ENCODE measurements around the gene DHRSX.
"Not testable (repeated sequence)": the region's sequence is repeated elsewhere in the genome, so short reads cannot be mapped to it uniquely, and the experiment has no call there.

DHRSX gene

GRCh38 chrX:2314831-2315365, 185.9 kb downstream of the DHRSX start:
- no peak for TF ChIP-seq CTCF (IDR thresholded peaks at IDR 0.05; ENCODE audit: low read depth, low read length)
- TF ChIP-seq MYC (IDR thresholded peaks at IDR 0.05; ENCODE audit: low read depth, low read length): no peak
- TF ChIP-seq MAX (IDR thresholded peaks at IDR 0.05; ENCODE audit: low read depth, low read length): no peak
- no peak for TF ChIP-seq POLR2A (IDR thresholded peaks at IDR 0.05; ENCODE audit: extremely low read depth, insufficient read length)
- DNase-seq (ENCODE audit: low read depth): no peak
- no peak overlapping the region for H3K4me3 ChIP-seq (ENCODE audit: low read depth, low read length)

- DNase-seq (ENCODE audit: low read depth): no peak
- H3K4me3 ChIP-seq (ENCODE audit: low read depth, low read length): no peak overlapping the region
- TF ChIP-seq POLR2A (IDR thresholded peaks at IDR 0.05; ENCODE audit: extremely low read depth, insufficient read length): no peak
- TF ChIP-seq MYC (IDR thresholded peaks at IDR 0.05; ENCODE audit: low read depth, low read length): no peak
- TF ChIP-seq CTCF (IDR thresholded peaks at IDR 0.05; ENCODE audit: low read depth, low read length): no peak
Measured at GRCh38 chrX:2313864-2314640, 186.7 kb downstream of the DHRSX start.

GRCh38 chrX:2312061-2312591, 188.7 kb downstream of the DHRSX start:
- H3K4me3 ChIP-seq (ENCODE audit: low read depth, low read length); DNase-seq (ENCODE audit: low read depth): not testable (repeated sequence)

DNA sequence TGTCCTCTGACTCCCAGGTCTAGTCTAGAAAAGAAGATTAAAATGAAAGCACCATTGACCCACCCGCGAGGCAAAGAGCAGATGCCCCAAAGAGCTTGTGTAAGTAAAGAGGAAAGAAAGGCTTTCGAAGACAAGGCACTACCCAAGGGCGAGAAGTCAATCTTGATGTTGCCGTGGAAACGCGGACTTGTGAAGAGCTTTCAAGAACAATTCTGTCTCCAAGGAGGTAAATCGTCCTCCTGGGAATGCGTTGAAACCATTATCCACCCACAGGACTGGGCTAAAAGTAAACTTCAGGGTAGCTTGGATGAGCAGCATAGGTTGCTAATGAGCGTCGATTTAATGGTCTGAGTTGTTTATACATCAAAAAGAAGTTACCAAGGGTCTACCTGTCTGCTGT, 189.3 kb downstream of the DHRSX start:
- TF ChIP-seq MAX (IDR thresholded peaks at IDR 0.05; ENCODE audit: low read depth, low read length): no peak
- H3K4me3 ChIP-seq (ENCODE audit: low read depth, low read length): no peak overlapping the region
- no peak for DNase-seq (ENCODE audit: low read depth)

DNA sequence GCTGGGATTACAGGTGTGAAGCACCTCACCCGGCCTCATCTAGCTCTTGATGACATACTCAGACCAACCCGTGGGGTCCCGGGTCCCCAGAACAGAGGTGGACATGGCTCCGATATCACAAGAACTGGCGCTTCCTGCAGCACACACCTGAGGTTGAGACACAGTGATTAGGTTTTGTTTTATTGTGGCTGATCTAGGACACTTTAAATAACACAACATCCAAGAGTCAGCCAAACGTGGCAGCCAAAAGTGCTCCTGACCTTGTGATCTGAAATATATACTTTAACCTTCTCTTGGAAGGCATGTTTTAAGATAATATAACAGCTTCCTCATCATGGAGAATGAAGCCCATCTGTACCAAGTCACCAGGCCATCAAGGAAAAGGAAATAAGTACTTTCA, 198.9 kb downstream of the DHRSX start:
- no peak for TF ChIP-seq MAX (IDR thresholded peaks at IDR 0.05; ENCODE audit: low read depth, low read length)
- no peak for TF ChIP-seq MYC (IDR thresholded peaks at IDR 0.05; ENCODE audit: low read depth, low read length)
- no peak for TF ChIP-seq CTCF (IDR thresholded peaks at IDR 0.05; ENCODE audit: low read depth, low read length)
- no peak for TF ChIP-seq POLR2A (IDR thresholded peaks at IDR 0.05; ENCODE audit: extremely low read depth, insufficient read length)
- H3K4me3 ChIP-seq (ENCODE audit: low read depth, low read length): no peak overlapping the region
- DNase-seq (ENCODE audit: low read depth): no peak

- TF ChIP-seq POLR2A (IDR thresholded peaks at IDR 0.05; ENCODE audit: extremely low read depth, insufficient read length) (no peak), MAX (IDR thresholded peaks at IDR 0.05; ENCODE audit: low read depth, low read length) (no peak), CTCF (IDR thresholded peaks at IDR 0.05; ENCODE audit: low read depth, low read length) (no peak), MYC (IDR thresholded peaks at IDR 0.05; ENCODE audit: low read depth, low read length) (no peak)
- no peak overlapping the region for H3K4me3 ChIP-seq (ENCODE audit: low read depth, low read length)
- no peak for DNase-seq (ENCODE audit: low read depth)
Measured at GRCh38 chrX:2299871-2300270, 200.9 kb downstream of the DHRSX start.

- no peak overlapping the region for H3K4me3 ChIP-seq (ENCODE audit: low read depth, low read length)
- no peak for TF ChIP-seq POLR2A (IDR thresholded peaks at IDR 0.05; ENCODE audit: extremely low read depth, insufficient read length)
- no peak for TF ChIP-seq CTCF (IDR thresholded peaks at IDR 0.05; ENCODE audit: low read depth, low read length)
- TF ChIP-seq MAX (IDR thresholded peaks at IDR 0.05; ENCODE audit: low read depth, low read length): no peak
- no peak for TF ChIP-seq MYC (IDR thresholded peaks at IDR 0.05; ENCODE audit: low read depth, low read length)
- no peak for DNase-seq (ENCODE audit: low read depth)
Measured at GRCh38 chrX:2286731-2287130, 214.0 kb downstream of the DHRSX start.

Measured in NB4 (cell line).